Liver (tissue), 9 donors: ENCODE measurements around the gene ZC3H7B. TPM values are rescaled to one million over a fixed set of nuclear protein-coding genes. Genes with fewer than 3 reads are reported as not detected.

Source experiments
- DNase-seq: peaks from one replicate; pipeline ENCODE4 v3.0.0-alpha.2; 2017; ENCODE audit warnings: low spot score
- H3K27ac ChIP-seq, 2 donors: one replicate each; pipeline ENCODE4 v1.7.0; 2013; ENCODE audit warnings: inconsistent platforms in 2 of 2, low read length in 2 of 2, control low read depth in 1 of 2, low read depth in 1 of 2, mild to moderate bottlenecking in 1 of 2
- H3K27me3 ChIP-seq, 4 donors: one replicate each; pipeline versions ENCODE4 v1.6.1 to v1.7.0; 2013; ENCODE audit warnings: low read length in 3 of 4, inconsistent platforms in 1 of 4, mild to moderate bottlenecking in 1 of 4, moderate library complexity in 1 of 4; ENCODE audit not compliant: control insufficient read depth in 4 of 4, insufficient read depth in 4 of 4
- H3K36me3 ChIP-seq, 4 donors: one replicate each; pipeline versions ENCODE4 v1.6.1 to v1.7.0; 2013; ENCODE audit warnings: low read length in 3 of 4, mild to moderate bottlenecking in 3 of 4, low read depth in 1 of 4, moderate library complexity in 1 of 4; ENCODE audit not compliant: control insufficient read depth in 4 of 4, insufficient read depth in 3 of 4
- H3K4me1 ChIP-seq, 4 donors: one replicate each; pipeline versions ENCODE4 v1.6.1 to v1.7.0; 2013; ENCODE audit warnings: low read length in 3 of 4, mild to moderate bottlenecking in 3 of 4, moderate library complexity in 1 of 4; ENCODE audit not compliant: control insufficient read depth in 4 of 4, insufficient read depth in 4 of 4
- H3K4me3 ChIP-seq, 3 donors: one replicate each; pipeline versions ENCODE4 v1.6.1 to v1.7.0; 2013; ENCODE audit warnings: low read length in 3 of 3, control low read depth in 1 of 3, low read depth in 1 of 3, mild to moderate bottlenecking in 1 of 3
- H3K9ac ChIP-seq, 2 donors: one replicate each; pipeline ENCODE4 v1.7.0; 2013; ENCODE audit warnings: low read length in 2 of 2, mild to moderate bottlenecking in 2 of 2, moderate library complexity in 2 of 2, control low read depth in 1 of 2, low read depth in 1 of 2
- H3K9me3 ChIP-seq, 4 donors: one replicate each; pipeline versions ENCODE4 v1.6.1 to v1.7.0; 2013; ENCODE audit warnings: low read length in 3 of 4; ENCODE audit not compliant: control insufficient read depth in 4 of 4
- ATF3 ChIP-seq: IDR thresholded peaks from 2 replicates; pipeline ENCODE4 v1.6.1; 2016; ENCODE audit warnings: antibody characterized with exemption
- CTCF ChIP-seq: fragments of 150-350 bp; IDR thresholded peaks from 2 replicates; pipeline ENCODE4 v1.5.1; 2017; ENCODE audit warnings: improper control_type of control experiment, low read depth, low read length; ENCODE audit not compliant: missing input control
- EGR1 ChIP-seq, 2 donors: IDR thresholded peaks; 2 replicates each; pipeline ENCODE4 v1.6.1; 2016 to 2018; ENCODE audit warnings: antibody characterized with exemption in 2 of 2, low read depth in 2 of 2
- FOXA1 ChIP-seq: IDR thresholded peaks from 2 replicates; pipeline ENCODE4 v1.6.1; 2016; ENCODE audit warnings: antibody characterized with exemption
- FOXA2 ChIP-seq: IDR thresholded peaks from 2 replicates; pipeline ENCODE4 v1.6.1; 2016; ENCODE audit warnings: antibody characterized with exemption
- HNF4A ChIP-seq, 2 donors: conservative IDR thresholded peaks; 2 replicates each; pipeline ENCODE4 v1.6.1; 2016; ENCODE audit warnings: antibody characterized with exemption in 2 of 2, mild to moderate bottlenecking in 2 of 2
- HNF4G ChIP-seq: IDR thresholded peaks from 2 replicates; pipeline ENCODE4 v1.6.1; 2016; ENCODE audit warnings: antibody characterized with exemption
- JUND ChIP-seq, 2 donors: IDR thresholded peaks; 2 replicates each; pipeline ENCODE4 v1.6.1; 2016; ENCODE audit warnings: antibody characterized with exemption in 2 of 2
- MAX ChIP-seq: IDR thresholded peaks from 2 replicates; pipeline ENCODE4 v1.6.1; 2016; ENCODE audit warnings: antibody characterized with exemption
- NR2F2 ChIP-seq: IDR thresholded peaks from 2 replicates; pipeline ENCODE4 v1.6.1; 2016; ENCODE audit warnings: antibody characterized with exemption
- RAD21 ChIP-seq, 2 donors: IDR thresholded peaks; 2 replicates each; pipeline ENCODE4 v1.6.1; 2016; ENCODE audit warnings: antibody characterized with exemption in 2 of 2, mild to moderate bottlenecking in 2 of 2
- RXRA ChIP-seq, 2 donors: IDR thresholded peaks; 2 replicates each; pipeline ENCODE4 v1.6.1; 2017 to 2018; ENCODE audit warnings: antibody characterized with exemption in 2 of 2, mild to moderate bottlenecking in 1 of 2
- SP1 ChIP-seq: IDR thresholded peaks from 2 replicates; pipeline ENCODE4 v1.6.1; 2018; ENCODE audit warnings: antibody characterized with exemption, mild to moderate bottlenecking
- TAF1 ChIP-seq: conservative IDR thresholded peaks from 2 replicates; pipeline ENCODE4 v1.6.1; 2016; ENCODE audit warnings: antibody characterized with exemption, mild to moderate bottlenecking
- whole genome bisulfite sequencing: extraction: QIAGEN DNeasy Blood & Tissue Kit; methylation state at CpG from one replicate; pipeline ENCODE4 v1.1.7; 2013; 5-methylcytosine and 5-hydroxymethylcytosine counted together
- polyA plus RNA-seq, 2 donors: library from polyadenylated mRNA; stranded (reverse) in 1 of 2; unstranded in 1 of 2; fragments of 200-250 nt in 1 of 2; fragments of >200 nt in 1 of 2; fragmentation: Nextera tagmentation in 1 of 2; extraction: Ambion mirVana in 1 of 2; gene quantifications; one replicate each; pipeline versions ENCODE4 v1.2.1 to v1.2.3, GENCODE V29; 2013 to 2015
- total RNA-seq, 2 donors: library from RNA; depleted of rRNA; stranded (reverse); fragments of >200 nt; gene quantifications; one replicate each; pipeline ENCODE4 v1.2.3, GENCODE V29; 2014
- donor health status: healthy.
- donor health status: healthy.
- donor health status: healthy.
- donor health status: healthy.
- donor health status: healthy.

Gene ZC3H7B
- total and polyA plus RNA-seq, 4 donors: 6.6 to 50.2 (median 26.1) TPM

GRCh38 chr22:41271787-41272186, 29.5 kb upstream of the ZC3H7B start:
- H3K9ac ChIP-seq: no peak overlapping the region
- TF ChIP-seq HNF4G: no peak
- no peak for TF ChIP-seq RXRA (IDR thresholded peaks at IDR 0.05)
- no peak for TF ChIP-seq FOXA1
- TF ChIP-seq JUND (IDR thresholded peaks at IDR 0.05): no peak
- TF ChIP-seq NR2F2: no peak
- no peak for TF ChIP-seq RAD21 (IDR thresholded peaks at IDR 0.05)
- TF ChIP-seq ATF3: no peak
- H3K4me3 ChIP-seq: no peak overlapping the region
- H3K9me3 ChIP-seq: no peaks in the 10 kb centered on the region
- no peak for DNase-seq
- no peak overlapping the region for H3K27ac ChIP-seq
- peaks cover 6 to 71% (median 40%) of the 10 kb centered on the region in 4 donors for H3K36me3 ChIP-seq
- no peaks in the 10 kb centered on the region for H3K27me3 ChIP-seq
- 96% methylated on average over 9 of the region's 9 CpGs for WGBS
- no peaks in the 10 kb centered on the region for H3K4me1 ChIP-seq

GRCh38 chr22:41273128-41273527, 28.2 kb upstream of the ZC3H7B start:
- no peaks in the 10 kb centered on the region for H3K4me1 ChIP-seq
- DNase-seq: no peak
- no peak overlapping the region for H3K4me3 ChIP-seq
- no peak overlapping the region for H3K27ac ChIP-seq
- no peak for TF ChIP-seq TAF1
- no peak for TF ChIP-seq NR2F2
- no peak for TF ChIP-seq CTCF
- TF ChIP-seq JUND (IDR thresholded peaks at IDR 0.05): no peak
- no peak overlapping the region for H3K9ac ChIP-seq
- no peaks in the 10 kb centered on the region for H3K9me3 ChIP-seq
- H3K27me3 ChIP-seq: no peaks in the 10 kb centered on the region
- peaks cover 8 to 65% (median 42%) of the 10 kb centered on the region in 4 donors for H3K36me3 ChIP-seq
- WGBS: 97% methylated on average over 7 of the region's 7 CpGs

- Histone ChIP-seq H3K27me3 (no peaks in the 10 kb centered on the region), H3K9ac (no peak overlapping the region), H3K9me3 (no peaks in the 10 kb centered on the region), H3K4me3 (no peak overlapping the region), H3K27ac (no peak overlapping the region), H3K36me3 (peaks cover 8 to 61% (median 38%) of the 10 kb centered on the region in 4 donors), H3K4me1 (no peaks in the 10 kb centered on the region)
- no peak for DNase-seq
- TF ChIP-seq HNF4A (conservative IDR thresholded peaks at IDR 0.05) (no peak), EGR1 (IDR thresholded peaks at IDR 0.05; ENCODE audit: low read depth in 2 of 2) (no peak), CTCF (no peak), MAX (no peak), SP1 (no peak), FOXA2 (no peak)
- WGBS: 95% methylated on average over 4 of the region's 4 CpGs
Measured at GRCh38 chr22:41274856-41275255, 26.5 kb upstream of the ZC3H7B start.
